ENCODE results near the gene FAAP20.

The FAAP20 gene, protein sequence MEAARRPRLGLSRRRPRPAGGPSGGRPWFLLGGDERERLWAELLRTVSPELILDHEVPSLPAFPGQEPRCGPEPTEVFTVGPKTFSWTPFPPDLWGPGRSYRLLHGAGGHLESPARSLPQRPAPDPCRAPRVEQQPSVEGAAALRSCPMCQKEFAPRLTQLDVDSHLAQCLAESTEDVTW

DNA sequence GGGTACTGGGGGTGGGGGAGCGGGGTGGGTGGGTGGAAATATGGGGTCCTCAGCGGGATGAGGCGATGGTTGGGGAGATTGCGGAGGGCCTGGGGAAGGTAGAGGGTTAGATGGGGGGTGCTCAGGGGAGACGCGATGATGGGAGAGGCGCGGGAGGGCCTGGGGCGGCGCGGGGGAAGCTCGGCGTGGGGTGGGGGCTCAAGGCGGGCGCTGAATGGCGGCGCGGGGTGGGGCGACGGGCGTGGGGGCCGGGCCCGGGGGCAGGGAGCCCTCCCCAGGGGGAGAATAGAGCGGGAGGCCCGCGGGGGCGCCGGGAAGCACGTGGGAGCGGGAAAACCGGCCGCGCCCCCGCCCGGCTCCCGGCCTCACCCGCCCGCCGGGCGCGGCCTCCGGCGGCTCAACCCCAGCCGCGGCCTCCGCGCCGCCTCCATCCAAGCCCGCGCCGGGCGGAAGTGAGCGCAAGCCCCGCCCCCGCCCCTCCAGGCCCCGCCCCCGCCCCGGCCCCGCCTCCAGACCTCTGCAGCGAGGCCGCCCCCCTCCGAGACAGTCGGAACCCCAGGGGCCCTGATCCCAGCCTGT, at the start of gene FAAP20:
Gene FAAP20, minus strand, starts transcription at position 454 of the 579 bp plus-strand sequence. Its CDS starts 23 bp downstream, at position 431.
- DNase-seq, result no peak

DNA sequence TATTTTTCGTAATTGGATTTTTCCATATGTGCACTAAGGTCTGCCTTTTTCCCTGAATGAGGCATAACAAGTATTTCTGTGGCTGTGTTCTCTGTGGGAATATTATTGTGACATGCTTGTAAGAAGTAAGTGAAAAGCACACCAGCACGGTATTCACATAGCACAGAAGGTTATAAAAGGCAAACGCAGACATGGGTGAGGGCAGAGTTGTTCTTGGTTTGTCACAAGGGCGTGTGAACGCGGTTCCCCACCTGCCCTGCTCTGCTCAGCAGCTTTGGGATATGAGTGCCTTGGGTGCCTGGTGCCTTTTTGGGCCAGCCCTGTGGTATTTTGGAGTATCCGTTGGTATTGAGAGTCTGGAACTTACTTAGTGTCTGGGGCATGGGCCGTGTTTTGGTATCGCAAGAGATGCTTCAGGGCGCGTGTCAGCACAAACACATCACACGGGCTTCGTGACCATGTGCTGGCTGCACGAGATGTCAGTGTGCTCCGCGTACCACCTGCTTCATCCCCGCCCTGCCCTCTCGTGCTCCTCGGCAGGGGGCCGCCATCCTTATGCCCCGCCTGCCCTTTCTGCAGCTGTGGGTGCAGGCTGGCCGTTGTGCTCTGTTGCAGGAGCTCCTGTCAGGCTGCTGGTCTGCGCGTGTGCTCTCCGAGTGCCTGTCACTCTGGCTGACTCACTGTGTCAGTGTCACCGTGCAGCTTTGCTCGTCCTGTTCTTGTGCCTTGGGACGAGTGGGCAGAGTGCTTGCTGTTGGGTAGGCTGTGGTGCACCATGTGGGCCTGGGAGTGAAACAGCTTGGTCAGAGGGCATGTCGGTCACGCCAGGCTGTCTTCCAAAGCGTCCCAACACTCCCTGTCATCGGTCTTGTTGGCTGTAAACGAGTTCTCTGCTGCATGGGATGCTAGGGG, 48.5 kb upstream of the FAAP20 start:
- no peak for DNase-seq

DNA sequence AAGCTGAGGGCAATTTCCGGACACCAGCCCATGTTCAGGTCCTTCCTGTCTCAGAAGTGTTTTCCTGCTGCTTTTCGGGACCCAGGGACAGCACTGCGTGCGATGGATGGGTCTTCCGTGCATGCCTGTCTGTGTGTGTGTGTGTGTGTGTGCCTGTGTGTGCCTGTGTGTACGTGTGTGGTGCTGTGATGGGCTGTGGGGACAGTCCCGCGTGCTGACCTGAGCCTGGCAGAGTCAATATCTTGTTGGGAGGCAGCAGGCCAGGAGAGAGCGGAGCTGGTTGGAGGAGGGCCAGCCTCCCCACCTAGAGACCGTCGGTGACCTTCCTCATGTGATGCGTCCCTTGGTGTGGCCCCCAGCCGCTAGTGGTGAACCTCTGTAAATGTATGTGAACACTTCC, 47.2 kb upstream of the FAAP20 start:
- no peak for DNase-seq

DNA sequence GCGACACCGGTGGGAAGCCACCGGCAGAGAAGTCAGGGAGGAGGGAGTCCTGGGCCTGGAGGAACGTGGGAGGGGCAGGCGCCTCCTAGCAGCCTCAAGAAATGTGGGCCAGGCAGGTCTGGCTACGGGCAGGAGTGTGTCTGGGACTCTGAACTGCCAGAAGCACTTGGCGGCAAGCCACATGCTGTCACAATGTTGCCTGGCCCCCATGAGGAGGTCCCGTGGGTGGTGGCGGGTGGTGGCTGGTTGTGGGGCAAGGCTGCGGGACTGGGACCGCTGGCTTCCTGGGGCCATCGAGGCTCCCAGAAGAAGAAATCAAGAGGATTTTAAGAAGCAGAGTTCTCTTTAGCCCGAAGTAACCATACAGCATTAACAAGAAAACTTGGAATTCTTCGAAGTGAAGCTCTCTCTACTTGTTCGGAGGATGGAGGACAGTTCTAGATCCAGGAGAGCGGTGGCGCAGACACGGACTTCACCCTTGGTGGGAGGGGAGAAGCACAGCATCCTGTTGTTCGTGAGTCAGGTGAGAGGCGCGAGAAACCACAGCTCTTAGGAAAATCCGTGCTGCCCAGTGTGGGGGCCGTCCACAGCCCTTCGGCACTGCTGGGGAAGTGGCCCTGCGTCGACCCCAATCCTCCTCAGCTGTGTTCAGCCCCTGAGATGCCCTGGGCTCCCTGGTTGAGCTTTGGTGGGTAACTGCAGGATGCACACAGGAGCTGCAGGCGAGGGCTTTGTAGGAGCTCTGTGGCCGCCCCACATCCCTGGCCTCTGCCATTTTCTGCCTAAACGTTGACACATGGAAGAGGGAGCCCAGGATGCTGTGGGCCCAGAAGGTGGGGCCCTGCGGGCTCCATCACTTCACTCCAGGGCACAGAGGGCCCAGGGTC, 45.9 kb upstream of the FAAP20 start:
- DNase-seq, result no peak

DNA sequence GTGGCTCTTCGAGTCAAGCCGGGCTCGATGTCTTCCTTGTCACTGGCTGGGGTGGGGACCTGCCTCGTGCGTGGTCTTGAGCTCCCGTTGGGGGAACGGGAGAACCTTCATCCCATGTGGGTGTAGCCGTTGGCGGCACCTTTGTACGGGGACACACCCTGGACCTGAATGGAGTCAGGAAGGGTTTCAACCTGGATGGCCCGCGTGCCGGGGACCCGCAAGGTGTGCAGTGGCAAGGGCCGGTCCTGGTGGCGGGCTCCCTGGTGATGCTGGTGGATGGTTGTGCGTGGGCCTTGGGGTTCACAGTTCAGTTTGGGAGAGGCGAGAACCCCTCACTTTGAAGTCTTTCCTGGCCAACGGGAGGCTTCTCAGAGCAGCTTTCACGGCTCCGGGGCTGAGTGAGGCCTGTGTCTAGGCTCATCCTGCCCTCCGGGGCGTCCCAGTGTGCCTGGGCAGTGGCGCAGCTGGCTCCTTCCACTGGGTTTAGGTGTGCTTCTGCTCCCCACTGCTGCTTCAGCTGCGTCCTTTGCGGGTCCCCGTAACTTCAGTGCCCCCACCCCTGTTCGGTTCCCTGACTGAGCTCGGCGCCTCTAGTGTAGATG, 44.9 kb upstream of the FAAP20 start:
- DNase-seq, result no peak

DNA sequence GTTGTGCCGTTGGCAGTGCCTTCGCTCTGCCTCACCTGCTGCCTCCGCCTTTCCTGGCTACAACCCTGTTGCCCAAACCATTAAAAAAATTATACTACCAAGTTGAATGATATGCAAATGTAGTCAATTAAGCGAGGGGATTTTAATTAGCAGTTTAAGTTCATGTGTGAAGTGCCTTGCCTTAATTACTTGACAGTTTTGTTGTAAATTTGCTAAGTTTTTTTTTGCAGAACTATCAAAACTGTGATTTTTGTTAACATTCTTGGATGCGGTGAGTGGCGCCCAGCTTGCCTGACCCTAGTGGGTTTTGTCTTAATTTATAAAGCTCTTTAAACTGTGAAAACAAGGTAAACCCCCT, 44.4 kb upstream of the FAAP20 start:
- no peak for DNase-seq

DNA sequence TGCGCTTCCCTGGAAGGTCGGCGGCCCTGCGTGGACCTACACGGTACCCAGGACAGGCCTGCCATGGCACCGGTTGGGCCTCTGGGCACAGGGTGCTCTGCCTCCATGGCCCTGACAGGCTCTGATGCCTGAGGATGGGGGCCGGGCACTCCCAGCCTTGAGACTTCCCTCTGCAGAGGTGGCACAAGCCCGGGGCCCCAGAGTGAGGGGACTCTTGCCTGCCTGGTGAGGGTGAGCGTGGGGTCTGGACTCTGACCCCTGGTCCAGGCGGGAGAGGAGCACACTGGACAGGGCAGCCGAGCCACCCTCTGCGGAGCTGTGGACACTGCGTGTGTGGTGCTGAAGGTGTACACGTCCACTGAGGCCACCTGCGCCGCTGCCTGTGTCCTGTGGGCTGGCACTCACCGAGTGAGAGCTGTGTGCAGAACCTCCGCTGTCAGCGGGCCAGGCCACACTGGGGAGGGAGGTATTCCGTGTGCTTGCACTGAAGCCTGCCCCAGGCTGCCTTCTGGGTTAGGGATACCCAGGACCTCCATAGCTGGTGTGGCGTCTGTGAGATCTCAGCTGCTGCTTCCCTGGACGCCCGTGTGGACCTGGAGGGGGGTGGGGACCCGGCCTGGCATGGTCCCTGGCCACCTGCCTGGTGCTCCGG, 43.9 kb upstream of the FAAP20 start:
- DNase-seq, result no peak

DNA sequence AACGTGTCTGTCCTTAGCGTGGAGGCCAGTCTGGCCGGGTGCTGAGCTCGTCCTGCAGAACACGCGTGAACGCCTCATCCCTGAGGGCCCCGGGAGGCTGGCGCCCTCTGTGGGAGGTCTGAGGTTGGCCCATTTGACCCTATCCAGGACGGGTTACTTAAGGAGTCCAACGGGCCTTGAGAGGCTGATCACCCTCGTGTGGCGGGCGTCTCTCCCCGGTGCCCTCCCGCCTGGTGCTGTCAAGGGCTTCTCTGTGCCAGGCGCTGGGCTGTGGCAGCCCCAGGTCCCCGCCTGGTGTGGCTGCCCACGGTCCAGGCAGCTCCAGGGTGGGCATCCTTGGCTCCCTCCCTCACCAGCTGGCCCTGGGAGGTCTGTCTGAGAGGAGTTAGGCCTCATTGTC, 43.2 kb upstream of the FAAP20 start:
- DNase-seq, result no peak

DNA sequence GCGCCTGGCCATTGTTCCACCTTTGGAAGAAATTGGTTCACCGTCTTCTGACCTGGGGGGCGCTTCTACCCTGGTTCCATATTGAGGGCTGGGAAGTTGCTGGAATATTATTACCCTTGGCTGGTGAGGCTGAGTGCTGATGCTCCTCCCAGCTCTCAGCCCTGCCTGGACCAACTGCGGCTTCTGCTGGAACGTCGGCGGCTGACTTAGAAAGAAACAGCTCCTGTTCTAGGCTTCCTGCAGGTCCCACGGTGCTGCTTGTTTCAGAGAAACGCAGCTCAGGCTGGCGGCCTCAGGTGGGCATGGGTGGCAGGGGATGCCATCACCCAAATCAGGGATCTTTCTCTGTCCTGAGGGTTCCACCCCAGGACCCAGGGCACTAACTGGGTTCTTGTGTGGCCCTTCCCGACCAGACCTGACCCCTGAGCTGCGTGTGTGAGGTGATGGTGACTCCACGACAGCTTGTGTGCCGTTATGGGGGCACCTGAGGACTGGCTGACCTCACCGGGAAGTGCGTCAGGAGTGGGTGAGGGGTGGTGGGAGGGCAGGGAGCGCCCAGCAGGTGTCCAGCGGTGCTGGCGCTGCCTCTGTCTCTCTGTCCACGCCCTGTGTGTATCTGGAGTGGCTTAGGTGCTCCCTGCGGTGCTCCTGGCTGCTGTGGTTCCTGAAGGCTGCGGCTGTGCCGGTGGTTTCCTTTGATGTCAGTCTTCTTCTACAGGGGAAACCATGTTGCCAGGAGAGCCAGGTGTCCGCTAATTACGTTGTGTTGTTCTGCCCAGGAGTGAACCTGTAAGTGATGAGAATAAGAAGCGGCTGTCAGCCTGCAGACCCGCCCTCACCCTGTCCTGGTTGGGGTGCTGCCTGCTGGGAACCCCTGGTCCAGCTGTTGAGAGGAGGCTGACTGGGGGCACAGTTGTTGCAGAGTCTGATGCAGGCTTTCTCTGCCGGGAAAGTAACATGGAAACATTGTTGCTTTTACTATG, 42.4 kb upstream of the FAAP20 start:
- no peak for DNase-seq

DNA sequence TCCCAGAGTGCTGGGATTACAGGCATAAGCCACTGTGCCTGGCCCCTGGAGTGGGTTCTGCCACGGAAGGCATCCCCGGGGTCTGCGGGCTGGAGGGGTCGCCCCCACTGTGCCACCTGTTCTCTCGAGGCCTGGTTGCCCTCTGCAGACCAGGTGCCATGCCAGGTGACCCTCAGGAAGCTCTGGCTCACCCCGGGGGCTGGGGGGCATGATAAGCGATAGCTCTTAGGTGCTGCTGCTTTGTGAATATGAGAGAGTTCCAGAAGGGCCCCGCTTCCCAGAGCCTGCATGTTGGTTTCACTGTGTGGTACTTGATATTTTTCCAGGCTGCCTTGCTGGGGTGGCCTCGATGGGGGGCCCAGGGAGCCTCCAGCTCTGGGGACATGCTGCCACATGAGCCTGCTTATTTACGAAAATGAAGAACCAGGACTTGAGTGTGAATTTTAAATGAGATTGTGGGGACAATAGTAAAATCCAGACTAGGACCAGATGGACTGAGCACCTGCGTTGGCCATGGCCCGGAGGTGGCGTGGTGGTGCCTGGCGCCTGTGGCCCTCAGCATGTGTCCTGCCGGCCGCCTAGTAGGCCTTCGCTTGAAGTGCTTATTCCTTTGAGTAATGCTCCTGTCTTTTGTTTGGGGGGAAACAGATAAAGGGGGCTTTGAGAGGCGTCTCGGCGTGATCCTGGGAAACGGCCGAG, 40.9 kb upstream of the FAAP20 start:
- DNase-seq, result no peak

DNA sequence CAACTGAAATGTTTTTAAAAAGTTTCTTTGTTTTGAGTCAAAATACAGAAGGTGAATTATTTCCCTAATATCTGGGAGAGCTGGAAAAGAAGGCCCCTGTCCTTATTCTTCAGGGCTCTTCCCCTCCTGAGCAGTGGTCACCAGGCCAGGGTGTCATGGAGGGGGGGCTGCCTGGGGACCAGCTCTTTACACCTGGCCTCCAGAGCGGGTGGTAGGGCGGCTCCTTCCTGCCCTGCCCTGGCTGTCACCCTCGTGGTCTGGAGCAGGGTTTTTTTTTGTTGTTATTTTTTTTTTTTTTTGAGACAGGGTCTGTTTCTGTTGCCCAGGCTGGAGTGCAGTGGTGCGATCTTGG, 40.2 kb upstream of the FAAP20 start:
- DNase-seq, result no peak

DNA sequence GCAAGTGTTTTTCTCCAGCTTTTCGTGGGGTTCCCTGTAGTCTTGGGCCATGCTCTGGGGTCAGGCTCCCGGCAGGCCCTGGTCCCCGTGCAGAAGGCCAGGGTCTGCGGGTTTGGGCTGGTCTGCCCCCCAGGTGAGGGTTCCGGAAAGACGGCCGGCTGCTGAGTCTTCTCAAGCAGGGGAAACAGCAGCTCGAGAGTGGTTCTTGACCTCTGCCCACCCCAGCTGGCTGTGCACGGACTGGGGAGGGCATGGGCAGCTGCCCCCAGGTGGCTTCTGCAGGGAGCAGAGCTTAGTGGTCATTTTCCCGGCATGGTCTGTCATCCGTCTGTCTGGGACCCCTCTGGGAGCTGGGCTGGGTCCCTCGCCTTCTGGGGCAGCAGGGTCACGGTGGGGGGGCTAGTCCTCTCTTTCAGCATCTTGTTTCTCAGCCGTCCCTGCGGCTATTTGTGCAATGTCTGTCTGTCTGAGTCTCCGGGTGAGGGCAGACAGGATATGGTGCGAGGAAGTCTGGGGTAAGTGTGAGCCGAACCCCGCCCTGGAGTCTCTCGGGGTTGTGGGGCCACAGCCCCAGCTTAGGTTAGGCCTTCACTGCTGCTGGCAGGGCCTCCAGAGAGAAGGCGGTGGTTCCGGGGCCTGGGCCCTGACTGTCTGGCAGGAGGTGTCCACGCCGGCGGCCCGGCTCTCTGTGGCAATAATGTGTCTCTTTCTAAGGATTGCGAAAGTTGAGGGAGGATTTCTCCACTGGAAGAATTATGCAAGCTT, 39.6 kb upstream of the FAAP20 start:
- DNase-seq, result no peak

DNA sequence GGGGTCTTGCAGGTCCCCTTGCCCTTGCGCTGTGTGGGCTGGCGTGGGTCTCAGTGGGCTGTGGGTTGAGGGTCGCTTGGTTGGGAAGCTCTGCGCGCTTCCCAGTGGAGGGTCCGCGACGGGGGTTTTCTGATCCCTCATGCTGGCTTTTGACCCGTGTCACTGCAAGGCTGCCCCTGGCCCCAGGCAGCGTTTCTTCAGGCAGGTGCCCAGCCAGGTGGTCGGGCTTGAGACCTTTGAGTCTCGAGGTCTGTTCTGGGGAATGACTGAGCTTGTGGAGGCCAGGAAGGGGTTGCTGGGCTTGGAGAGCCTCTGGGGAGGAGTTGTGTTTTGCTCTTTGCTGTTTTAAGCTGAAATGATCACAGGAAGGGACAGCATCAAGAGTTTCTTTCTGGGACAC, 38.9 kb upstream of the FAAP20 start:
- no peak for DNase-seq

DNA sequence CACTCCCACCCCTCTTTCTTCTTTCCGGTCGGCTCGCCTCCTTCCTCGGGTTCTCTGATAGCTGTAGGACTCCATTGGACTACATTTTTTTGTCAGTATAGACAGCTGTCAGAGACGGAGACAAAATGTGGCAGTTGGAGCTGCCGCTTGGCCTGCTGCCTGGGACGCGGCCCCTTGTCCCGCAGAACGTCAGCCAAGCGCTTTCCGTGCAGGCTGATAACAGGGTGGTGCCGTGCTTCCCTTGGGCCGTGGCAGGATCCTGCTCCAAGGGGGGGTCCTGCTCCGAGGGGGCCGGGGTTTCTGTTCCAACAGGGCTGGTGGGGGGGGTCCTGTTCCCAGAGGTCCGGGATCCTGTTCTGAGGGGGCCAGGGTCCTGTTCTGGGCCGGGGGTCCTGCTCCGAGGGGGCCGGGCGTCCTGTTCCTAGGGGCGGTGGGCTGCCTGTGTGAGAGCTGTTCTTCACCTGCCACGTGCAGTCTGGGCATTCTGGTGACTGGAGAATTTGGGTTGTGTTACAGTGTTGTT, 38.4 kb upstream of the FAAP20 start:
- DNase-seq, result no peak

DNA sequence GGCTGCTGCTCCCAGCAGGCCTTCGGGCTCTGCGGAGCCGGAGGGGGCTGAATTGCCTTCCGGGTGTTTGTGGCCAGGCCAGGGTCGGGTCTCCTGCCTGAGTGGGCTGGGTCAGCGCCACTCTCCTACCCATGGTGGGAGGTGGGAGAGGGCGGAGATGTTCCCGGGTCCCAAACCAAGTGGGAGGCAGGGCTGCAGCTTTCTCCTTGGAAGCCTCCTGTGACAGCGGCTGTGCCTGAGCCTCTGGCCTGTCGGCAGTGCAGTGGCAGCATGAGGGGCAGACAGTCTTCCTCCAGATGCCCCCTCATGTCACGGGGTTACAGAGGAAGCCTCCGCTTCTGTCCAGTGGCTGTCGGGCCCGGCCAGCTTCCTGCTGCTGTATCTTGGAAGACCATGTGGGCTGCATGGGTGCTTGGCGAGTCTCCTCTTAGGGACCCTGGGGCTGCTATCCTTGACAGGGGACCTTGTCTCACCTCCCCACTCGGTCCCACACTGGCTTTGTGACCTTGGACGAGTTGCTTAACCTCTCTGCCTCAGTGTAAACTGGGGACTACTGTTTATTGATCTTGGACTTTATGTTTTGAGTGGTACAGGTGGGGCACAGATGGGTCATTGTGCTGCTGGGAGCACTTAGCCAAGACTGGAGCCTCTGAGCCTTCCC, 37.8 kb upstream of the FAAP20 start:
- DNase-seq, result no peak

DNA sequence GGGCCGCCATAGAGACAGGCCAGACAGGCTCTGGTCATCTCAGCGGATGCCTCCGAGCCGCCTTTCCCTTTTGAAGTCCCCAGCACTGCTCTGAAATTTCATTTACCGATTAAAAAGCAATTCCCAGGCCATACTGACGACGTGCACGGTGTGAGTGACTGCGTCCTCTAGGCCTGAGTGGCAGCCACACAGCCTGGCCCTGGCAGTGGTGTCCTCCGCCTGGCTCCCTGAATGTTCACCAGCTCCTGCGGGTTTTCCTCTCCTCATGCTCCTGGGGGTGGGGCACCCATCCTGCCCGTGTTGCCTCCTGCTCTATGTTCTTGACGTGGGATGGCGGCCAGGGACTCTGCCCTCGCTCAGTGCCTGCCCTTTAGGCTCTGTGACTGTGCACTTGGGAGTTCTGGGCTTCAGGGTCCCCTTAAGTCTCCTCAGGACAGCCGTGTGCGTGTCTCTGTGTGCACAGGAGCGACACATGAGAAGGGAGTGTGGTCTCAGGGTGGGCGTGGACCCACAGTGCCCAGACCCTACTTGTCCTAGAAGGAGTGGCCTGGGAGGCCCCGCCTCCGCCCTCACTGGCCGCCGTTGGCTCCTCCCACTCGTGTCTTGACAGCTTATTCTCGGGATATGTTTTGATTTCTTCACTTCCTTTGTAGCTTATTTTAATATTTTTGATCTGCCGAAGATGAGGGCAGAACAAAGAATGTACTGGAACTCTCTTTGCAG, 37.1 kb upstream of the FAAP20 start:
- DNase-seq, result no peak

DNA sequence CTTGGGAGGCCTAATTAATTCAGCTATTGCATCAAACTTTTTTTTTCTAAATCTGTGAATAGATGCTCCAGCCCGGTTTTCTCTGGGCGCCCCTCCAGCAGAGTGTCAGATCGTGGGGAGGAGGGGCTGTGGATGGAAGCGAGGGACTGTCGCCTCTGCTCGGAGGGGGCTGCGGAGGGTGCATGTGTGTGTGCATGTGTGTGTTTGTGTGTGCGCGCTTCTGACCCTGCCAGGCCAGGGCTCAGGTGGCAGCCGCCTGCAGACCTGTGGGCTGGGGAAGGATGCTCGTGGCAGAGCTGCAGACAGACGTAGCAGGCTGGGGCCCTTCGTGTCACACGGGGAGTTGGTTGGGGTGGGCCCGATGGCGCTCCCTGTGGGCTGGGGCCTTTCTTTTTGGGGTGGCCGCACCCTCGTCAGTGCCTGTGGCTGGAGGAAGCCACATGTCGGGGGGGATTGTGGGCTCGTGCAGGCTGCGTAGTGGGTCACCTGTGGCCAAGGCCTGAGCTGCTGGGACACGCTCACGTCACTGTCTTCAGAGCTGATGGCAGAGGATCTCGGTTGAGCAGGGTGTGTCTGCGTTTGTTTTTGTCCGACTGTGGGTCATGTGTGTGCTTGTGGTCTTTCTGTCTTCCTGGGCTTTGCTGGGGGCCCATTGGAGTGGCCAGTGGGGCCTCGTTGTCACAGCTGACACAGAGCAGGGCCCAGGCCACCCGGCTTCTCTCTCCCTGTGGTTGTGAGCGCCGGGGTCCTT, 36.4 kb upstream of the FAAP20 start:
- DNase-seq, result no peak

Measured in NCI-H2029 (cell line).